H1 (cell line): ENCODE results near the gene COL5A1. TPM values are rescaled to one million over a fixed set of nuclear protein-coding genes. Genes with fewer than 3 reads are reported as not detected.

ENCODE experiments used
- RNF2 ChIP-seq: fragments of 200-900, 300-1000 bp; sonication (generic); IDR thresholded peaks from 2 replicates; pipeline ENCODE4 v1.7.1; 2016; ENCODE audit warnings: borderline replicate concordance, low read depth, mild to moderate bottlenecking, antibody characterized with exemption, low read length; ENCODE audit not compliant: poor library complexity, severe bottlenecking; ENCODE audit errors: missing control alignments
- polyA plus RNA-seq, 7 experiments: library from polyadenylated mRNA; depleted of rRNA in 3 of 7; stranded (reverse) in 5 of 7; unstranded in 2 of 7; fragments of >200 nt in 5 of 7; fragments of 200-250 nt in 2 of 7; gene quantifications; 1 replicate in 5 of 7; 2 replicates in 1 of 7; 4 replicates in 1 of 7; pipeline versions ENCODE4 v1.2.1 to v1.2.3, GENCODE V29; 2011 to 2013; ENCODE audit warnings: missing spikeins in 2 of 7, mixed read lengths in 2 of 7
- total RNA-seq: library from RNA; stranded (reverse); fragmentation: NEBNext Ultra II Directional; extraction: Animal tissue kit (Norgen Biotek cat#: 25700); gene quantifications from 2 replicates; pipeline ENCODE4 v1.2.1, GENCODE V29; 2021

Gene COL5A1
- total and polyA plus RNA-seq, 2 of the 8 experiments (the other 6 are each of a cell fraction or from before 2014, with no cell fraction given) = 3.8 to 12.0 TPM

- TF ChIP-seq RNF2 = no peak
- TF ChIP-seq, all 59 proteins: peak for 0
Measured at GRCh38 chr9:134785325-134786108, 143.9 kb downstream of the COL5A1 start (continued).
